Esophagus squamous epithelium (tissue), 5 donors: ENCODE data around the gene TRAF7. TPM values are rescaled to one million over a fixed set of nuclear protein-coding genes. Genes with fewer than 3 reads are reported as not detected.
A peak's percentile ranks its signal among the peaks of the same experiment; 100 is the strongest.

Experiments used
- DNase-seq: peaks from one replicate; lab custom pipeline; 2025; lab: John Stamatoyannopoulos, UW
- H3K27ac ChIP-seq, 4 donors: fragments of 200-600 bp; sonication (generic); one replicate each; pipeline ENCODE4 v1.5.1; 2016 to 2019; ENCODE audit warnings: mild to moderate bottlenecking in 1 of 4
- H3K27me3 ChIP-seq, 4 donors: fragments of 200-600 bp; sonication (generic); 1 replicate in 3 of 4; 2 replicates in 1 of 4; pipeline versions ENCODE4 v1.5.1 to v1.6.0; 2017 to 2021; ENCODE audit warnings: antibody characterized with exemption in 1 of 4
- H3K36me3 ChIP-seq, 3 donors: fragments of 200-600 bp; sonication (generic); one replicate each; pipeline ENCODE4 v1.5.1; 2016 to 2019
- H3K4me1 ChIP-seq, 3 donors: fragments of 200-600 bp; sonication (generic); one replicate each; pipeline ENCODE4 v1.5.1; 2017 to 2019
- H3K4me3 ChIP-seq, 4 donors: fragments of 200-600 bp; sonication (generic); 1 replicate in 3 of 4; 2 replicates in 1 of 4; pipeline ENCODE4 v1.5.1; 2016 to 2019; ENCODE audit warnings: mild to moderate bottlenecking in 2 of 4, moderate library complexity in 1 of 4
- H3K9me3 ChIP-seq, 3 donors: fragments of 200-600 bp; sonication (generic); one replicate each; pipeline ENCODE4 v1.5.1; 2016 to 2019
- CTCF ChIP-seq, 6 experiments: fragments of 450-650 bp in 4 of 6; fragments of 200-600 bp in 2 of 6; sonication (generic) in 2 of 6; IDR thresholded peaks; one replicate each; pipeline ENCODE4 v1.5.1; 2016 to 2019; ENCODE audit warnings: antibody characterized with exemption in 6 of 6, mild to moderate bottlenecking in 4 of 6, moderate library complexity in 4 of 6
- POLR2A ChIP-seq, 4 donors: fragments of 450-650 bp; IDR thresholded peaks; one replicate each; pipeline ENCODE4 v1.6.1; 2017; ENCODE audit warnings: antibody characterized with exemption in 4 of 4, mild to moderate bottlenecking in 4 of 4, moderate library complexity in 3 of 4
- WGBS, 2 donors: methylation state at CpG; one replicate each; pipeline ENCODE4 v1.1.5; 2018; 5-methylcytosine and 5-hydroxymethylcytosine counted together
- intact Hi-C: fragments of 100-400 bp; cut with DNase I; formaldehyde crosslinking; loops from one replicate; pipeline ENCODE4 v1.15.0; 2022
- total RNA-seq, 4 donors: library from RNA; depleted of rRNA; stranded (reverse); fragments of >200 nt; gene quantifications; one replicate each; pipeline ENCODE4 v1.1.0, GENCODE V29; 2016
- donor health status: DM: yes; HTN: yes; CAD: no.

The TRAF7 gene
- total RNA-seq, 4 donors from 2014 or later: 46.9 to 79.6 (median 73.2) TPM

GRCh38 chr16:2171601-2172178, 16.1 kb downstream of the TRAF7 start:
- WGBS, 2 donors: 95 to 100% methylated on average over 11 to 12 of the region's 28 CpGs

GRCh38 chr16:2172688-2173335, 17.2 kb downstream of the TRAF7 start:
- Histone ChIP-seq H3K27me3 (no peaks in the 10 kb centered on the region), H3K4me3 (no peak overlapping the region), H3K9me3 (no peaks in the 10 kb centered on the region), H3K27ac (no peak overlapping the region), H3K4me1 (peaks cover 0 to 48% (median 8%) of the 10 kb centered on the region in 3 donors), H3K36me3 (peaks cover 43 to 100% (median 48%) of the 10 kb centered on the region in 3 donors)
- TF ChIP-seq POLR2A (IDR thresholded peaks at IDR 0.05): no peak
- no peak for TF ChIP-seq CTCF (IDR thresholded peaks at IDR 0.05)
- WGBS, 2 donors: 89 to 90% methylated on average over 15 to 16 of the region's 29 CpGs
- intact Hi-C loops: no loop called here
- no peak for DNase-seq

More at GRCh38 chr16:2171601-2172178, 16.1 kb downstream of the TRAF7 start:
- intact Hi-C loops: no loop called here
- Histone ChIP-seq H3K4me1 (peaks cover 0 to 47% (median 8%) of the 10 kb centered on the region in 3 donors), H3K4me3 (peak overlapping the region in 1 of 4 donors; percentile 40), H3K27ac (peak overlapping the region in 1 of 4 donors; percentile 25), H3K36me3 (peaks cover 52 to 100% (median 53%) of the 10 kb centered on the region in 3 donors), H3K27me3 (no peaks in the 10 kb centered on the region), H3K9me3 (no peaks in the 10 kb centered on the region)
- no peak for DNase-seq
- TF ChIP-seq POLR2A (IDR thresholded peaks at IDR 0.05): no peak
- no peak for TF ChIP-seq CTCF (IDR thresholded peaks at IDR 0.05)

GRCh38 chr16:2173366-2173765, 17.8 kb downstream of the TRAF7 start:
- Histone ChIP-seq H3K4me1 (peaks cover 0 to 51% (median 8%) of the 10 kb centered on the region in 3 donors), H3K27ac (no peak overlapping the region), H3K36me3 (peaks cover 42 to 100% (median 43%) of the 10 kb centered on the region in 3 donors), H3K9me3 (no peaks in the 10 kb centered on the region), H3K4me3 (no peak overlapping the region), H3K27me3 (no peaks in the 10 kb centered on the region)
- WGBS, 2 donors: 100% methylated on average over 2 of the region's 14 CpGs; no CpG with 5 or more reads in 1 of the 2 donors
- TF ChIP-seq POLR2A (IDR thresholded peaks at IDR 0.05): no peak
- no peak for TF ChIP-seq CTCF (IDR thresholded peaks at IDR 0.05)
- intact Hi-C loops: no loop called here
- no peak for DNase-seq

GRCh38 chr16:2173916-2174315, 18.3 kb downstream of the TRAF7 start:
- H3K4me1 ChIP-seq: peaks cover 0 to 54% (median 8%) of the 10 kb centered on the region in 3 donors
- no peak overlapping the region for H3K4me3 ChIP-seq
- peaks cover 42 to 96% (median 43%) of the 10 kb centered on the region in 3 donors for H3K36me3 ChIP-seq
- H3K27ac ChIP-seq: no peak overlapping the region
- intact Hi-C loops: no loop called here
- no peaks in the 10 kb centered on the region for H3K9me3 ChIP-seq
- H3K27me3 ChIP-seq: no peaks in the 10 kb centered on the region
- TF ChIP-seq CTCF (IDR thresholded peaks at IDR 0.05) (no peak), POLR2A (IDR thresholded peaks at IDR 0.05) (no peak)
- DNase-seq: no peak
- WGBS, 2 donors: 83 to 100% methylated on average over 1 to 2 of the region's 4 CpGs
